ENCODE results near the gene NR2F1-AS1. TPM values are rescaled to one million over a fixed set of nuclear protein-coding genes. Genes with fewer than 3 reads are reported as not detected.

Gene NR2F1-AS1
- polyA plus RNA-seq, 1 donor (not counting 4 experiments of a cell fraction or from before 2014, with no cell fraction given), result 0.25 TPM

- H3K27me3 ChIP-seq (ENCODE audit: control insufficient read depth, extremely low read depth, insufficient read depth, low read length), result peaks cover 77% of the 10 kb centered on the region
- H3K4me3 ChIP-seq (ENCODE audit: control insufficient read depth in 2 of 3, extremely low read depth in 1 of 3, insufficient read depth in 2 of 3, low read depth in 1 of 3, low read length in 3 of 3), result no peak overlapping the region
- TF ChIP-seq, protein P1, sequence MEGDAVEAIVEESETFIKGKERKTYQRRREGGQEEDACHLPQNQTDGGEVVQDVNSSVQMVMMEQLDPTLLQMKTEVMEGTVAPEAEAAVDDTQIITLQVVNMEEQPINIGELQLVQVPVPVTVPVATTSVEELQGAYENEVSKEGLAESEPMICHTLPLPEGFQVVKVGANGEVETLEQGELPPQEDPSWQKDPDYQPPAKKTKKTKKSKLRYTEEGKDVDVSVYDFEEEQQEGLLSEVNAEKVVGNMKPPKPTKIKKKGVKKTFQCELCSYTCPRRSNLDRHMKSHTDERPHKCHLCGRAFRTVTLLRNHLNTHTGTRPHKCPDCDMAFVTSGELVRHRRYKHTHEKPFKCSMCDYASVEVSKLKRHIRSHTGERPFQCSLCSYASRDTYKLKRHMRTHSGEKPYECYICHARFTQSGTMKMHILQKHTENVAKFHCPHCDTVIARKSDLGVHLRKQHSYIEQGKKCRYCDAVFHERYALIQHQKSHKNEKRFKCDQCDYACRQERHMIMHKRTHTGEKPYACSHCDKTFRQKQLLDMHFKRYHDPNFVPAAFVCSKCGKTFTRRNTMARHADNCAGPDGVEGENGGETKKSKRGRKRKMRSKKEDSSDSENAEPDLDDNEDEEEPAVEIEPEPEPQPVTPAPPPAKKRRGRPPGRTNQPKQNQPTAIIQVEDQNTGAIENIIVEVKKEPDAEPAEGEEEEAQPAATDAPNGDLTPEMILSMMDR (optimal IDR thresholded peaks at IDR 0.05 in 1 of 3, IDR thresholded peaks at IDR 0.05 in 1 of 3, conservative IDR thresholded peaks at IDR 0.05 in 1 of 3; ENCODE audit: extremely low read depth in 1 of 3, insufficient read depth in 2 of 3, low read length in 3 of 3), result no peak
- no peak for TF ChIP-seq EZH2 (IDR thresholded peaks at IDR 0.05; ENCODE audit: low read length)
- peaks cover 11% of the 10 kb centered on the region for H3K9me3 ChIP-seq (ENCODE audit: control insufficient read depth, low read depth, low read length)
- H3K4me1 ChIP-seq (ENCODE audit: control insufficient read depth, extremely low read depth, insufficient read depth, low read length), result no peaks in the 10 kb centered on the region
- dilution Hi-C loops (cut with MboI; ENCODE audit: extremely low pct_ligation_motif_present, low sequenced_read_pairs), result no loop called here
- DNase-seq (ENCODE audit: low read depth, low spot score), result no peak
- no peak overlapping the region for H3K9ac ChIP-seq (ENCODE audit: control insufficient read depth, extremely low read depth, insufficient read depth, low read length)
- no peaks in the 10 kb centered on the region for H3K9me1 ChIP-seq (ENCODE audit: control insufficient read depth, extremely low read depth, insufficient read depth, low read length)
- no peaks in the 10 kb centered on the region for H3K79me2 ChIP-seq (ENCODE audit: control insufficient read depth, insufficient read depth, low read length)
- no peak overlapping the region for H3K4me2 ChIP-seq (ENCODE audit: control insufficient read depth, extremely low read depth, insufficient read depth, low read depth, low read length)
- H3K27ac ChIP-seq (ENCODE audit: control insufficient read depth, insufficient read depth, low read length), result no peak overlapping the region
- H2AFZ ChIP-seq (ENCODE audit: control insufficient read depth, low read length), result no peak overlapping the region
- no peak for FAIRE-seq
- H3K36me3 ChIP-seq (ENCODE audit: control insufficient read depth in 2 of 2, extremely low read depth in 1 of 2, insufficient read depth in 2 of 2, low read length in 2 of 2), result no peaks in the 10 kb centered on the region
- no peaks in the 10 kb centered on the region for H4K20me1 ChIP-seq (ENCODE audit: control insufficient read depth, extremely low read depth, insufficient read depth, low read length)
Measured at GRCh38 chr5:93594591-93595419, 13.8 kb upstream of the NR2F1-AS1 start.

GRCh38 chr5:93593476-93594131 is 12.6 kb upstream of the NR2F1-AS1 start:
- Histone ChIP-seq H3K4me2 (ENCODE audit: control insufficient read depth, extremely low read depth, insufficient read depth, low read depth, low read length) (no peak overlapping the region), H3K4me3 (ENCODE audit: control insufficient read depth in 2 of 3, extremely low read depth in 1 of 3, insufficient read depth in 2 of 3, low read depth in 1 of 3, low read length in 3 of 3) (no peak overlapping the region), H2AFZ (ENCODE audit: control insufficient read depth, low read length) (no peak overlapping the region), H3K27ac (ENCODE audit: control insufficient read depth, insufficient read depth, low read length) (no peak overlapping the region), H3K27me3 (ENCODE audit: control insufficient read depth, extremely low read depth, insufficient read depth, low read length) (peaks cover 74% of the 10 kb centered on the region), H3K9me1 (ENCODE audit: control insufficient read depth, extremely low read depth, insufficient read depth, low read length) (no peaks in the 10 kb centered on the region), H4K20me1 (ENCODE audit: control insufficient read depth, extremely low read depth, insufficient read depth, low read length) (no peaks in the 10 kb centered on the region), H3K79me2 (ENCODE audit: control insufficient read depth, insufficient read depth, low read length) (no peaks in the 10 kb centered on the region), H3K36me3 (ENCODE audit: control insufficient read depth in 2 of 2, extremely low read depth in 1 of 2, insufficient read depth in 2 of 2, low read length in 2 of 2) (no peaks in the 10 kb centered on the region), H3K9ac (ENCODE audit: control insufficient read depth, extremely low read depth, insufficient read depth, low read length) (no peak overlapping the region), H3K9me3 (ENCODE audit: control insufficient read depth, low read depth, low read length) (peaks cover 11% of the 10 kb centered on the region), H3K4me1 (ENCODE audit: control insufficient read depth, extremely low read depth, insufficient read depth, low read length) (no peaks in the 10 kb centered on the region)
- FAIRE-seq, result no peak
- TF ChIP-seq, protein P1 (optimal IDR thresholded peaks at IDR 0.05 in 1 of 3, IDR thresholded peaks at IDR 0.05 in 1 of 3, conservative IDR thresholded peaks at IDR 0.05 in 1 of 3; ENCODE audit: extremely low read depth in 1 of 3, insufficient read depth in 2 of 3, low read length in 3 of 3), result no peak
- TF ChIP-seq EZH2 (IDR thresholded peaks at IDR 0.05; ENCODE audit: low read length), result no peak
- no peak for DNase-seq (ENCODE audit: low read depth, low spot score)
- dilution Hi-C loops (cut with MboI; ENCODE audit: extremely low pct_ligation_motif_present, low sequenced_read_pairs), result no loop called here

All from keratinocyte (primary cell).